PC-3 (cell line): ENCODE results near the gene MCU.

Experiments used
- EZH2 ChIP-seq: fragments of 300-600 bp; sonication (generic); IDR thresholded peaks from one replicate; pipeline ENCODE4 v1.6.1; 2017; ENCODE audit warnings: antibody characterized with exemption, mild to moderate bottlenecking, low read length; ENCODE audit not compliant: unreplicated experiment
- EZH2phosphoT487 ChIP-seq: fragments of 300-600 bp; sonication (generic); IDR thresholded peaks from 2 replicates; pipeline ENCODE4 v1.6.1; 2018; ENCODE audit warnings: mild to moderate bottlenecking, antibody characterized with exemption, low read length, borderline replicate concordance
- TF ChIP-seq, protein P1 (sequence below): fragments of 300-600 bp; sonication (generic); conservative IDR thresholded peaks from 2 replicates; pipeline ENCODE4 v1.5.1; 2017; ENCODE audit warnings: antibody characterized with exemption, low read depth, mild to moderate bottlenecking, low read length

DNA sequence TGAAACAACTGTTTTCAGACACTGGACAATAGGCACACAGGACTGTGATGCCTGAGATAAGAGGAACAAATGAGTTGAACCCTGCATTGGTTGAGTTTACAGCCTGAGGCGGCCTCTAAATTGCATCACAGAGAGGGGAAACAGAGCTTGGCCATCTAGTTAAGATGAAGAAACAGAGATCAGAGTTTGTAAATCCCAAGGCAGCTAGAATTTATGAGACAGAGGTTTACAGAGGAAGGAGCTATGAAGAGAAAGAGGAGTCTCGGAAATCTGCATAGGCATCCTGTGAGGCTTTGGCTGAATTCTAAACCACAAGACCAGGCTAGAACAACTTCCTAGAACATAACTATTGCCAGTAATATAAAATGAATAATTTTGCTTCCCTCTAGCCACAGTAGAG is 160.6 kb downstream of the MCU start:
- TF ChIP-seq EZH2 (no peak), EZH2phosphoT487 (no peak)
- TF ChIP-seq, protein P1, sequence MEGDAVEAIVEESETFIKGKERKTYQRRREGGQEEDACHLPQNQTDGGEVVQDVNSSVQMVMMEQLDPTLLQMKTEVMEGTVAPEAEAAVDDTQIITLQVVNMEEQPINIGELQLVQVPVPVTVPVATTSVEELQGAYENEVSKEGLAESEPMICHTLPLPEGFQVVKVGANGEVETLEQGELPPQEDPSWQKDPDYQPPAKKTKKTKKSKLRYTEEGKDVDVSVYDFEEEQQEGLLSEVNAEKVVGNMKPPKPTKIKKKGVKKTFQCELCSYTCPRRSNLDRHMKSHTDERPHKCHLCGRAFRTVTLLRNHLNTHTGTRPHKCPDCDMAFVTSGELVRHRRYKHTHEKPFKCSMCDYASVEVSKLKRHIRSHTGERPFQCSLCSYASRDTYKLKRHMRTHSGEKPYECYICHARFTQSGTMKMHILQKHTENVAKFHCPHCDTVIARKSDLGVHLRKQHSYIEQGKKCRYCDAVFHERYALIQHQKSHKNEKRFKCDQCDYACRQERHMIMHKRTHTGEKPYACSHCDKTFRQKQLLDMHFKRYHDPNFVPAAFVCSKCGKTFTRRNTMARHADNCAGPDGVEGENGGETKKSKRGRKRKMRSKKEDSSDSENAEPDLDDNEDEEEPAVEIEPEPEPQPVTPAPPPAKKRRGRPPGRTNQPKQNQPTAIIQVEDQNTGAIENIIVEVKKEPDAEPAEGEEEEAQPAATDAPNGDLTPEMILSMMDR: no peak
